Thyroid gland (tissue), 4 donors: ENCODE data around the gene NUP214. TPM values are rescaled to one million over a fixed set of nuclear protein-coding genes. Genes with fewer than 3 reads are reported as not detected.

ENCODE experiments used
- DNase-seq, 2 donors: peaks; one replicate each; pipeline ENCODE4 v3.0.0-alpha.2; 2019
- H3K27ac ChIP-seq, 3 donors: fragments of 200-600 bp; sonication (generic); 1 replicate in 2 of 3; 2 replicates in 1 of 3; pipeline ENCODE4 v1.5.1; 2016 to 2019; ENCODE audit warnings: mild to moderate bottlenecking in 1 of 3, moderate library complexity in 1 of 3
- H3K27me3 ChIP-seq: fragments of 200-600 bp; sonication (generic); one replicate; pipeline ENCODE4 v1.5.1; 2019
- H3K36me3 ChIP-seq, 2 donors: fragments of 200-600 bp; sonication (generic); one replicate each; pipeline ENCODE4 v1.5.1; 2016 to 2019
- H3K4me1 ChIP-seq, 2 donors: fragments of 200-600 bp; sonication (generic); one replicate each; pipeline ENCODE4 v1.5.1; 2017 to 2019
- H3K4me3 ChIP-seq, 3 donors: fragments of 200-600 bp; sonication (generic); replicated peaks in 1 of 3; 1 replicate in 2 of 3; 2 replicates in 1 of 3; pipeline ENCODE4 v1.5.1; 2016; ENCODE audit warnings: mild to moderate bottlenecking in 1 of 3
- H3K9me3 ChIP-seq: fragments of 200-600 bp; sonication (generic); one replicate; pipeline ENCODE4 v1.5.1; 2017
- POLR2A ChIP-seq, 2 donors: fragments of 450-650 bp; IDR thresholded peaks; one replicate each; pipeline ENCODE4 v1.6.1; 2017; ENCODE audit warnings: antibody characterized with exemption in 2 of 2, mild to moderate bottlenecking in 2 of 2, moderate library complexity in 1 of 2
- WGBS, 2 donors: methylation state at CpG; one replicate each; pipeline ENCODE4 v1.1.5; 2017; 5-methylcytosine and 5-hydroxymethylcytosine counted together
- intact Hi-C: fragments of 100-400 bp; cut with DNase I; formaldehyde crosslinking; loops from one replicate; pipeline ENCODE4 v1.15.1; 2023
- total RNA-seq, 4 donors: library from RNA; depleted of rRNA; stranded (reverse); fragments of >200 nt; gene quantifications; one replicate each; pipeline ENCODE4 v1.2.3, GENCODE V29; 2016
- TF ChIP-seq, protein P1 (sequence below), 6 experiments: fragments of 200-600 bp in 3 of 6; fragments of 450-650 bp in 3 of 6; sonication (generic) in 3 of 6; IDR thresholded peaks; one replicate each; pipeline ENCODE4 v1.5.1; 2016 to 2019; ENCODE audit warnings: antibody characterized with exemption in 6 of 6, mild to moderate bottlenecking in 2 of 6, inconsistent platforms in 1 of 6, moderate library complexity in 1 of 6

NUP214 gene
- total RNA-seq, 4 donors from 2014 or later: 27.3 to 59.2 (median 46.6) TPM

DNA sequence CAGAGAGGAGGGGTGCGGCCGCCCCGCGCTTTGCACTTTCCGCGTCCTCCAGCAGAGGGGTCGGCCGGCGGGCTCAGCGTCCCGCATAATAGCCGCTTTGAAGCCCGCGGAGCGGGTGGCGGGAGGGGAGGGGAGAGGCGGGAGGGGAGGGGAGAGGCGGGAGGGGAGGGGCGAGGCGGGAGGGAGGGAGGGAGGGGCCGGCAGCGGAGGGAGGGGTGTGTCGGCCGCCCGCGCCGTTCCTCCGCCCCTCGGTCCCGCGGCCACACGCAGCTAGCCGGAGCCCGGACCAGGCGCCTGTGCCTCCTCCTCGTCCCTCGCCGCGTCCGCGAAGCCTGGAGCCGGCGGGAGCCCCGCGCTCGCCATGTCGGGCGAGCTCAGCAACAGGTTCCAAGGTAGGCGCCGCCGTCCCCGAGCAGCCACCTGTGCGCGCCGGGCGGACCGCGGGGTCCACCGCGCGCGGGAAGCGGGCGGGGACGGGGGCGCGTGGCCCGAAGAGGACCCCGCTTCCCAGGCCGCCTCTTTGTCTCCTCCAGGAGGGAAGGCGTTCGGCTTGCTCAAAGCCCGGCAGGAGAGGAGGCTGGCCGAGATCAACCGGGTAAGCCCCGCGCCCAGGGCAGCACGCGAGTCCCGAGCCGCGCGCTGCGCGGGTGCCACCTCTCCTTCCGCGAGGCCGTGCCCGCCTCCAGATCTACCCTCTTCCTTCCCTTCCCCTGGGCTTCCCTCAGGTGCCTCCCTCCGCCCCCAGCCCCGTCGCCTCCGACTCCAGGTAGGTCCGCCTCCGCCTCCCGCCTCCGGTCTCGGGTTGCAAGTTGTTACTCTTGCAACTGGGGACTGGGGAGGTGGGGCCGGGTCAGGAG lies 28.9 kb upstream of the NUP214 start, which contains the start of gene AIF1L:
Gene AIF1L (plus strand): TSS at position 263 of the 857 bp plus-strand sequence. CDS start 99 bp downstream, at position 362.
- Histone ChIP-seq H3K27ac (peak within 1 kb of the TSS; percentile 94 to 99 (median 95)), H3K36me3 (no peaks in the 10 kb centered on the region), H3K27me3 (no peaks in the 10 kb centered on the region), H3K4me3 (peak within 1 kb of the TSS; percentile 56 to 84 (median 60)), H3K9me3 (no peaks in the 10 kb centered on the region), H3K4me1 (peaks cover 44 to 47% of the 10 kb centered on the region in 2 donors)
- peak; percentile 94 to 96 for DNase-seq
- TF ChIP-seq POLR2A (IDR thresholded peaks at IDR 0.05): peak; percentile 14 to 88
- TF ChIP-seq, protein P1, sequence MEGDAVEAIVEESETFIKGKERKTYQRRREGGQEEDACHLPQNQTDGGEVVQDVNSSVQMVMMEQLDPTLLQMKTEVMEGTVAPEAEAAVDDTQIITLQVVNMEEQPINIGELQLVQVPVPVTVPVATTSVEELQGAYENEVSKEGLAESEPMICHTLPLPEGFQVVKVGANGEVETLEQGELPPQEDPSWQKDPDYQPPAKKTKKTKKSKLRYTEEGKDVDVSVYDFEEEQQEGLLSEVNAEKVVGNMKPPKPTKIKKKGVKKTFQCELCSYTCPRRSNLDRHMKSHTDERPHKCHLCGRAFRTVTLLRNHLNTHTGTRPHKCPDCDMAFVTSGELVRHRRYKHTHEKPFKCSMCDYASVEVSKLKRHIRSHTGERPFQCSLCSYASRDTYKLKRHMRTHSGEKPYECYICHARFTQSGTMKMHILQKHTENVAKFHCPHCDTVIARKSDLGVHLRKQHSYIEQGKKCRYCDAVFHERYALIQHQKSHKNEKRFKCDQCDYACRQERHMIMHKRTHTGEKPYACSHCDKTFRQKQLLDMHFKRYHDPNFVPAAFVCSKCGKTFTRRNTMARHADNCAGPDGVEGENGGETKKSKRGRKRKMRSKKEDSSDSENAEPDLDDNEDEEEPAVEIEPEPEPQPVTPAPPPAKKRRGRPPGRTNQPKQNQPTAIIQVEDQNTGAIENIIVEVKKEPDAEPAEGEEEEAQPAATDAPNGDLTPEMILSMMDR (IDR thresholded peaks at IDR 0.05): peak in 1 of 6 experiments; percentile 19
- 0 to 3% methylated on average over 5 to 19 of the region's 99 CpGs for WGBS, 2 donors
- intact Hi-C loops: no loop called here

DNA sequence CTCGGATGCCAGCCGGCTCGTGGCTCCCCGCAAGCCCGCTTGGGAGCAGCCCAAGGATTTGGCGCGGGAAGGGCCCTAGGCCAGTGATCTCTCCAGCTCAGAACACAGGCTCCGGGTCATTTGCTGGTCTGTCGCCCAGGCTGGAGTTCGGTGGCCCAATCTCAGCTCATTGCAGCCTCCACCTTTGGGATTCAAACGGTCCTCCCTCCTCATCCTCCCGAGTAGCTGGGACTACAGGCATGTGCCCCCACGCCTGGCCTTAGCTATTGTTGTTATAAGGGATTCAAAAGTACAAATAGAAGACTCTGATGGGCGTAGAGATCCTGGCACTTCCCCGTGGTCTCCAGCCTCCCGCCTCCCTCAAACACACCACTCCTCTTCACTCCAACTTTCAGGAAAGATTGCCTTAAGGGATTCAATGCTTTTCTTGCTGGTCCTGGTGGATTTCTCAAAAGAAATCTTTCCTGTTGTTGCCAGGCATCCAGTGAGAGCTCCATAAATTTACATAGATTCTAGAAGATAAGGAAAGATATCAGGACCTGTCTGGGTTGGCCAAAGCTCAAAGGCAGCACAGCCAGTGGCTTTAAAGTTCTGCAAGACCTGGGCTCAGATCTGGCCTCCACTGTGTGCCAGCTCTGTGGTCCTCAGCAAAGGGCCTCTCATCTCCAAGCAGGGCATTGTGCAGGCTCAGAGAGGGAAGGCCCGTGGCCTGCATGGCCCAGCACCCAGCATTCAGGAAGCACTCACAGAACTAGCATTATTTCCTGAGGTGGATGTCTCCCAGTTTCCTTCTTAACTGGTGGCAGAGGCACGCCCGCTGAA lies 28.0 kb upstream of the NUP214 start:
- H3K36me3 ChIP-seq: no peaks in the 10 kb centered on the region
- peaks cover 53 to 56% of the 10 kb centered on the region in 2 donors for H3K4me1 ChIP-seq
- no peaks in the 10 kb centered on the region for H3K9me3 ChIP-seq
- peak in 1 of 2 donors; percentile 71 for TF ChIP-seq POLR2A (IDR thresholded peaks at IDR 0.05)
- TF ChIP-seq, protein P1 (IDR thresholded peaks at IDR 0.05): no peak
- no peak for DNase-seq
- no peaks in the 10 kb centered on the region for H3K27me3 ChIP-seq
- peak overlapping the region; percentile 94 to 99 (median 95) for H3K27ac ChIP-seq
- WGBS, 2 donors: 26 to 49% methylated on average over 6 to 12 of the region's 19 CpGs
- H3K4me3 ChIP-seq: peak overlapping the region in 2 of 3 donors; percentile 60 to 84
- intact Hi-C loops: no loop called here

DNA sequence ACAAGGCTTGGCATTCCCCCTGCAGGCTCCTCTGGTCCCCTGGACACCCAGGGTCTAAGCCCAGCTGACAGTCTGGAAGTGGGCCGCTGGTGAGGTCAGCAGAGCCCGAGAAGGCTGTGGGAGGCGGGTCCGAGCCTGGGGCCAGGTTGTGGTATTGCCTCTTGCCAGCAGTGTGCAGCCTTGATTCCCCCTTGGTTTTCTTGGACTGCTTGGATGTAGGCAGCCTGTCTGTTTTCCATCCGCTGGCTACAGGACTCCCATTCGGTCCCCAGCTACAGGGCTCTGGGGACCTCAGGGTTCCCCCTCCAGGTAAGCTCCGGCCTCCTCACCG lies 27.5 kb upstream of the NUP214 start:
- H3K36me3 ChIP-seq: no peaks in the 10 kb centered on the region
- no peaks in the 10 kb centered on the region for H3K27me3 ChIP-seq
- no peaks in the 10 kb centered on the region for H3K9me3 ChIP-seq
- TF ChIP-seq POLR2A (IDR thresholded peaks at IDR 0.05): no peak
- TF ChIP-seq, protein P1 (IDR thresholded peaks at IDR 0.05): no peak
- 28 to 59% methylated on average over 3 to 8 of the region's 8 CpGs for WGBS, 2 donors
- peak; percentile 40 to 60 for DNase-seq
- H3K4me3 ChIP-seq: peak overlapping the region in 1 of 3 donors; percentile 14
- intact Hi-C loops: no loop called here
- H3K27ac ChIP-seq: peak overlapping the region; percentile 94 to 99 (median 95)
- peaks cover 56 to 61% of the 10 kb centered on the region in 2 donors for H3K4me1 ChIP-seq

DNA sequence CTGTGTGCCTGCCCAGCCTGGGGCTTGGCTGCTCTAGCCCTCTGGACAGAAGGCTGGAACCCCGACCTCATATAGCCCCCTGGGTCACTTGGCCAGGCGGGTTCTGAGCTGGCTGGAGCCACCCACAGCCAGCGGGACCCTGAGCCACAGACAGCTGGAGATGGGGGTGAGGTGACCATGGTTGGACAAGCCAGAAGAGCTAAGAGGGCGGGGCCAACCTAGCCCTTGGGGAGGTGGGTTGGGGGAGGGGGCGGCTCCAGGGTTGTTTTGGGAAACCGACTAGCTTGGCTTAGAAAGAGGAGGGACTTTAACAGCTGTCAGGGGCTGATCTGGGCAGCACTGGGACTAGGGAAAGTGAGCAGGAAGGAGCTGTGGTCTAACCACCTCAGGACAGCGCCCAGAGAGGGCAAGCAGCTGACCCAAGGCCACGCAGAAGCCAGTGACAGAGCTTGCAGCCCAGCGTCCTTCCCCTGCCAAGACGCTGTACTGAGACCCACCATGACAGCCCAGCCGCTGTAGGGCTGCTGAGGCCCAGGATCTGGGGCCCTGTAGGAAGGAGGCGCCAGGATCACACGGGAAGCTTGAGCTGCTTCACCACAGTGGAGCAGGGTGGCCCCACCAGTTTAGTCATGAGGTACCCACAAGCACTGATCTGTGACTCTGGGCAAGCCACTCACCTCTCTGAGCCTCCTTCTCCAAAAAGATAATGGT lies 26.8 kb upstream of the NUP214 start:
- Histone ChIP-seq H3K27ac (peak overlapping the region; percentile 94 to 99 (median 95)), H3K9me3 (no peaks in the 10 kb centered on the region), H3K4me3 (peak overlapping the region in 1 of 3 donors; percentile 14), H3K27me3 (no peaks in the 10 kb centered on the region), H3K36me3 (no peaks in the 10 kb centered on the region), H3K4me1 (peaks cover 56 to 63% of the 10 kb centered on the region in 2 donors)
- DNase-seq: peak; percentile 85
- intact Hi-C loops: no loop called here
- TF ChIP-seq, protein P1 (IDR thresholded peaks at IDR 0.05): no peak
- TF ChIP-seq POLR2A (IDR thresholded peaks at IDR 0.05): peak in 1 of 2 donors; percentile 39
- WGBS, 2 donors: 50 to 78% methylated on average over 8 to 10 of the region's 13 CpGs
